ENCODE results near the gene KIAA1755. TPM values are rescaled to one million over a fixed set of nuclear protein-coding genes. Genes with fewer than 3 reads are reported as not detected.

Gene KIAA1755
- total RNA-seq = not detected in 2 replicates

GRCh38 chr20:38260378-38261053, at the start of gene KIAA1755:
Gene KIAA1755 (minus strand): TSS chr20:38260735. CDS start chr20:38260500, 235 bp downstream.

GRCh38 chr20:38303908-38304379, 43.4 kb upstream of the KIAA1755 start, which contains the start of gene BPI:
Gene BPI (plus strand): TSS chr20:38304156. CDS start chr20:38304224, 68 bp downstream.

GRCh38 chr20:38165089-38165965, 95.2 kb downstream of the KIAA1755 start, which contains the start of gene TGM2:
Gene TGM2 (minus strand): TSS chr20:38165270. CDS start chr20:38165198, 72 bp downstream.

Other genes with a start within 250 kb of the KIAA1755 start
- 11.8 and 18.3 TPM in 2 replicates for gene TTI1, start 227.3 kb downstream of the KIAA1755 start, total RNA-seq
- gene RPRD1B, start 227.0 kb downstream of the KIAA1755 start, total RNA-seq = 9.5 and 16.2 TPM in 2 replicates
- 6.8 and 10.0 TPM in 2 replicates for gene TGM2, start 95.5 kb downstream of the KIAA1755 start, total RNA-seq
- gene BPI, start 43.4 kb upstream of the KIAA1755 start, total RNA-seq = not detected in 2 replicates
- gene LBP, start 85.7 kb upstream of the KIAA1755 start, total RNA-seq = not detected in 2 replicates
- 25.0 and 30.8 TPM in 2 replicates for gene SNHG17, start 174.6 kb upstream of the KIAA1755 start, total RNA-seq
- gene RALGAPB, start 212.1 kb upstream of the KIAA1755 start, total RNA-seq = 13.2 and 20.7 TPM in 2 replicates

Measured in airway epithelial cell (primary cell).